Measurements from ENCODE around the gene PELI3. TPM values are rescaled to one million over a fixed set of nuclear protein-coding genes. Genes with fewer than 3 reads are reported as not detected.
"Not testable (repeated sequence)": the region's sequence is repeated elsewhere in the genome, so short reads cannot be mapped to it uniquely, and the experiment has no call there.

The PELI3 gene
- total RNA-seq, 2 donors from 2014 or later = 8.1 to 17.5 TPM

DNA sequence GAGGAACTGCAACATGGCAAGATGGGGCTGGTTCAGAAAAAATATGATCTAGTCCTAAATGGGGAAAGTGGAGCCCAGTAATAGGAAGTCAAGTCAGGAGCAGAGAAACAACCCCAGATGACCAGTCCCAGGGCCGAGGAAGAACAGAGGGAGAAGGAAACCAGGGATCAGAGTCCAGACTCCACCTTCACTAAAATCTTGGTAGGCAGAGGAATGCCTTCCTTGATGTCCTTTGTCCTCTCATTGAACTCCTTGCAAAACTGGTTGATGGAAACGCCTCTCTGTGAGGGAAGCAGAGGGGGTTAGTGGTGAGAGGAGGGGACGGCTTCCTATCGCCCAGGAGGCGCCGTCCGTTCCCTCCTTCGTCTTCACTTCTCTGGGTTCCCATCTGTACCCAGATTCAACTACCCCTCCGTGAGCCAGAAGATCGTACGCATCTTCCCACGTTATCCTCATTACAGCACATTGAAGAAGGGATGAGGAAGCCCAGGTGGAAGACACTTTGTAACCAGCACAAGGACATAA, 28.7 kb upstream of the PELI3 start:
- peak overlapping the region; percentile 92 for H3K27ac Mint-ChIP-seq
- H3K36me3 Mint-ChIP-seq (ENCODE audit: low read depth) = peaks cover 47% of the 10 kb centered on the region
- no peak for ATAC-seq (replicated peaks)
- H3K9me3 Mint-ChIP-seq = peaks cover under 1% of the 10 kb centered on the region
- no peaks in the 10 kb centered on the region for H3K27me3 Mint-ChIP-seq
- H3K4me3 Mint-ChIP-seq = peak overlapping the region; percentile 88
- no peaks in the 10 kb centered on the region for H3K4me1 Mint-ChIP-seq

DNA sequence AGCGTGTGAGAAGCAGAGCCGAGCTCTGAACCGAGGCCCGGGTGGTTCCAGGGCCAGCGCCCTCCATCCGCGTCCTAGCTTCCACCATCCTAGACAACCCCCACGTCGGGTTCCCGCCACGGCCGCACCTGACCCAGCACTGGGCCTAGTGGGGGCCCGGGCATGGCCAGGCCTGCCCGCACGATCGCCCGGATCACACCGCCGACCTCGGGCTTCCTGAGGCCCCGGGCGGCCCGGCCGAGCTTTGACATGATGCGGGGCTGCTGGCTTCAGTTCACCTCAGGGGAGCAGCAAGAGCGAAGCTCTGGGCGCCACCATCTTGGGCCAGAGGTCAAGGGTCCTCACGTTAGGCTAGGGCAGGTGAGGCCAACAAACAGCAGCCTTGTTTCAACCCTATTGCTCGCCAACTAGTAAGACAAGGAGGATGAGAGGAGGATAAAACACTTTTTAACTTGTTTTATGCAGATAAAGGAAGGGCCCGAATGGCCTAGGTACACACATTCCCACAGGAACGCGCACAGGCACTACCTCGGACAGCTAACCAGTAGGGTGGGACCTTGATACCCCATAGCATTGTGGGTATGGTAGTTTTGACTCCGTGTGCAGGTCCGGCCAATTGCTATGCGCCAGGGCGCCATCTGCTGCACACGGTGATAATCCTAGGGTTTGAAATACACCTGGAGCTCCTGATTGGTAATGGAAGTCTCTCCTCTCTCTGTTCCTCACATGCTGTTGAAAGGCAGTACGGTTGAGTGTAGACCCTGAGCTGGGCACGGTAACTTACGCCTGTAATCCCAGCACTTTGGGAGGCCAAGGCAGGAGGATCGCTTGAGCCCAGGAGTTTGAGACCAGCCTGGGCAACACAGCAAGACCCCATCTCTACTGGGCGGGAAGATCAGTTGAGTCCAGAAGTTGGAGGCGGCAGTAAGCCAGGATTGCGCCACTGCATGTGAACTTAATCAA, 27.9 kb upstream of the PELI3 start, which contains the start of gene MRPL11:
MRPL11 (minus strand) TSS at position 345 of the 963 bp plus-strand sequence; CDS start at position 251, 94 bp downstream.
- peak; percentile 98 for ATAC-seq (replicated peaks)
- Mint-ChIP-seq H3K4me1 (no peaks in the 10 kb centered on the region), H3K9me3 (peaks cover 8% of the 10 kb centered on the region), H3K27ac (peak within 1 kb of the TSS; percentile 92), H3K36me3 (ENCODE audit: low read depth) (peaks cover 43% of the 10 kb centered on the region), H3K27me3 (no peaks in the 10 kb centered on the region), H3K4me3 (peak within 1 kb of the TSS; percentile 88)

DNA sequence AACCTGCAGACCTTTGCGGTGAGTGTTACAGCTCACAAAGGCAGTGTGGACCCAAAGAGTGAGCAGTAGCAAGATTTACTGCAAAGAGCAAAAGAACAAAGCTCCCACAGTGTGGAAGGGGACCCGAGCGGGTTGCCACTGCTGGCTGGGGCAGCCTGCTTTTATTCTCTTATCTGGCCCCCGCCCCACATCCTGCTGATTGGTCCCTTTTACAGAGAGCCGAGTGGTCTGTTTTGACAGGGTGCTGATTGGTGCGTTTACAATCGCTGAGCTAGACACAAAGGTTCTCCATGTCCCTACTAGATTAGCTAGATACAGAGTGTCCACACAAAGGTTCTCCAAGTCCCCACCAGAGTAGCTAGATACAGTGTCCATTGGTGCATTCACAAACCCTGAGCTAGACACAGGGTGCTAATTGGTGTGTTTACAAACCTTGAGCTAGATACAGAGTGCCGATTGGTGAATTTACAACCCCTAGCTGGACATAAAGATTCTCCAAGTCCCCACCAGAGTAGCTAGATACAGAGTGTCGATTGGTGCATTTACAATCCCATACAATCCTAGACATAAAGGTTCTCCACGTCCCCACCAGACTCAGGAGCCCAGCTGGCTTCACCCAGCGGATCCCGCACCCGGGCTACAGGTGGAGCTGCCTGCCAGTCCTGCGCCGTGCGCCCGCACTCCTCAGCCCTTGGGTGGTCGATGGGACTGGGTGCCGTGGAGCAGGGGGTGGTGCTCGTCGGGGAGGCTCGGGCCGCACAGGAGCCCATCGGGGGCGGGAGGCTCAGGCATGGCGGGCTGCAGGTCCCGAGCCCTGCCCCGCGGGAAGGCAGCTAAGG, 26.4 kb upstream of the PELI3 start:
- H3K27ac Mint-ChIP-seq; H3K9me3 Mint-ChIP-seq; H3K4me1 Mint-ChIP-seq; H3K27me3 Mint-ChIP-seq; ATAC-seq (replicated peaks); H3K4me3 Mint-ChIP-seq: not testable (repeated sequence)
- H3K36me3 Mint-ChIP-seq (ENCODE audit: low read depth) = peaks cover 29% of the 10 kb centered on the region

DNA sequence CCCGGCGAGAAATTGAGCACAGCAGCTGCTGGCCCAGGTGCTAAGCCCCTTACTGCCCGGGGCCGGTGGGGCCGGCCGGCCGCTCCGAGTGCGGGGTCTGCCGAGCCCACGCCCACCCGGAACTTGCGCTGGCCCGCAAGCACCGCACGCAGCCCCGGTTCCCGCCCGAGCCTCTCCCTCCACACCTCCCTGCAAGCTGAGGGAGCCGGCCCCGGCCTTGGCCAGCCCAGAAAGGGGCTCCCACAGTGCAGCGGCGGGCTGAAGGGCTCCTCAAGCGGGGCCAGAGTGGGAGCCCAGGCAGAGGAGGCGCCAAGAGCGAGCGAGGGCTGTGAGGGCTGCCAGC, 25.8 kb upstream of the PELI3 start:
- H3K9me3 Mint-ChIP-seq; H3K27ac Mint-ChIP-seq; ATAC-seq (replicated peaks); H3K27me3 Mint-ChIP-seq; H3K4me3 Mint-ChIP-seq; H3K4me1 Mint-ChIP-seq: not testable (repeated sequence)
- peaks cover 23% of the 10 kb centered on the region for H3K36me3 Mint-ChIP-seq (ENCODE audit: low read depth)

DNA sequence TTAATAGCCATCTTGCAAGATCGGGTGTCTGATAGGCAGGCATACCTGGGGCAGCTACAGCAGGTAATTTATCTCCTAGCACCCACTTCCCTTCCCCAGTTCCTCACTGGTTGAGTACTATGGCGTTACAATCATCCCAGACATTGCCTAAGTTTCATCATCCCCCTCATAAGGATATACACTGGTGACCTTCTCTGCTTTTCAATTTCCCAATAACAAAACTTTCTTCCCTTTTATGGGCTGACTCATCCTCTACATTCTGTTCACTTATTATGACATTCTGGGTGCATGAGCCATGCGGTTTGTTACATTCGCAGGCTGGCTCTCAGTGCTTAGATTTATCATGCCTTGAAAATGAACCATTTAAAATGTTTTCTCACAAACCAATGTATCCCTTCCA, 23.1 kb upstream of the PELI3 start:
- peaks cover 10% of the 10 kb centered on the region for H3K9me3 Mint-ChIP-seq

DNA sequence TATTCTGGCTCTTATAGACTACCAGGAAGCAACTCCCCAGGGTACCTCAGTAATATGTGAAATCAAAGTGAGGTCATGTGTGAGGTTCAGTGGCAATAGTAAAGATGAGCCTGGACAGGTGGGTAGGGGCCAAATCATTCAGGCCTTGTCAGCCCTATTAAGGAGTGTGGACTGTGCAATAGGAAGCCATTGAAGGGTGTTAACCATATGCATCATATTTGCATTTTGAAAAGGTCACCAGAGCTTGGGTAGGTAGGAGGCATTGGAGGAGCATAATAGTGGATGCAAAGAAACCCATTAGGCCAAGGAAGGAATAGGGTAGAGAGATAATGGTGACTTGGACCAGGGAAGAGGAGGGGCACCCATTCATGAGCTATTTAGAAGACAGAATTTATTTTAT, 19.7 kb upstream of the PELI3 start:
- Mint-ChIP-seq H3K4me1 (no peaks in the 10 kb centered on the region), H3K27ac (no peak overlapping the region), H3K36me3 (ENCODE audit: low read depth) (no peaks in the 10 kb centered on the region)

More for the DNA sequence above, 23.1 kb upstream of the PELI3 start:
- Mint-ChIP-seq H3K4me1 (no peaks in the 10 kb centered on the region), H3K36me3 (ENCODE audit: low read depth) (no peaks in the 10 kb centered on the region), H3K4me3 (no peak overlapping the region), H3K27me3 (no peaks in the 10 kb centered on the region), H3K27ac (no peak overlapping the region)
- no peak for ATAC-seq (replicated peaks)

DNA sequence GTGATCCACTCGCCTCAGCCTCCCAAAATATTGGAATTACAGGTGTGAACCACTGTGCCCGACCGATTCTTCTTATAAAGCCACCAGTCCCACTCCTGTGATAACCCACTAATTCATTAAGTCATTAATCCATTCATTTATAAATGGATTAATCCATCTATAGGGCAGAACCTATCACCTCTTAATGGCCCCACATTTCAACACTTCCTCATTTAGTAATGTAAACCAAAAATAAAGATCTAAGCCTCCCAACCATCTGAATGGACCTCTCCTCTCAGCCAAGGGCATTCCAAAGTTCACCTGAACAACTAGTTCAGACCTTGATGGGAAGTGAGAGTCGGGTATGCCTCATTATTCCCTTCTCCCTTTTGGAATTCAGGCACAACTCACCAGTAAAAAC, 18.2 kb upstream of the PELI3 start:
- no peaks in the 10 kb centered on the region for H3K36me3 Mint-ChIP-seq (ENCODE audit: low read depth)
- H3K9me3 Mint-ChIP-seq = peaks cover 4% of the 10 kb centered on the region
- no peaks in the 10 kb centered on the region for H3K4me1 Mint-ChIP-seq

More for the DNA sequence above, 19.7 kb upstream of the PELI3 start:
- ATAC-seq (replicated peaks) = no peak
- H3K4me3 Mint-ChIP-seq = no peak overlapping the region
- H3K9me3 Mint-ChIP-seq = peaks cover 10% of the 10 kb centered on the region
- no peaks in the 10 kb centered on the region for H3K27me3 Mint-ChIP-seq

DNA sequence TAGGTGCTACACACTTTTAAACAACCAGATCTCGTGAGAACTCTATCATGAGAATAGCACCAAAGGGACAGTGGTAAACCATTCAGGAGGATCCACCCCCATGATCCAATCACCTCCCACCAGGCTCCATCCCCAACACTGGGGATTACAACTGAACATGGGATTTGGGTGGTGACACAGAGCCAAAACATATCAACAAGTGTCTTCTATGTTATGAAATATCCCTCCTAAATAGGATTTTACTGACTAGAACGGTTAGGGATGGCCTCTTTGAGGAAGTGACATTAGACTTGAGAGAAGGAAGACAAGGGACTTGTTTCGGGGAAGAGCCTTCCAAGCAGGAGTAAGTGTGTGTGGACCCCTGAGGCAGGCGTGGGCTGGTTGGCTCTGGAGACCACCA, 16.1 kb upstream of the PELI3 start:
- Mint-ChIP-seq H3K36me3 (ENCODE audit: low read depth) (no peaks in the 10 kb centered on the region), H3K27ac (no peak overlapping the region), H3K4me3 (no peak overlapping the region), H3K9me3 (no peaks in the 10 kb centered on the region), H3K27me3 (no peaks in the 10 kb centered on the region), H3K4me1 (peaks cover 16% of the 10 kb centered on the region)
- no peak for ATAC-seq (replicated peaks)

More for the DNA sequence above, 18.2 kb upstream of the PELI3 start:
- Mint-ChIP-seq H3K27me3 (no peaks in the 10 kb centered on the region), H3K27ac (no peak overlapping the region), H3K4me3 (no peak overlapping the region)
- no peak for ATAC-seq (replicated peaks)

DNA sequence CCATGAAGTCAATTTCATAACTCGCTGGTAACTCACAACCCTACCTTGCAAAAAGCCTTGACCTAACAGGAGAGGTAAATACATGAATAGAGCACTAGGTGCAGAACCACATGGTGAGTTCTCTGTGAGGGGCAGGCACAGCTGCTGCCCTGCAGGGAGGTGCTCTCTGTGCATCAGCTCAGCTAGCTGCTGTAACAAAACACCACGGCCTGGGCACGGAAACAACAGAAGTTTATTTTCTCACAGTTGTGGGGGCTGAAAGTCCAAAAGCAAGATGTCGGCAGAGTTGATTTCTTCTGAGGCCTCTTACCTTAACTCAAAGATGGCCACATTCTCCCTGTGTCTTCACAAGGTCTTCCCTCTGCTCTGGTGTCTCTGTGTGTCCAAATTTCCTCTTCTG, 15.0 kb upstream of the PELI3 start:
- H3K4me1 Mint-ChIP-seq = peaks cover 16% of the 10 kb centered on the region
- no peak overlapping the region for H3K4me3 Mint-ChIP-seq
- no peak overlapping the region for H3K27ac Mint-ChIP-seq
- H3K9me3 Mint-ChIP-seq = no peaks in the 10 kb centered on the region
- no peak for ATAC-seq (replicated peaks)
- H3K36me3 Mint-ChIP-seq (ENCODE audit: low read depth) = no peaks in the 10 kb centered on the region
- no peaks in the 10 kb centered on the region for H3K27me3 Mint-ChIP-seq

DNA sequence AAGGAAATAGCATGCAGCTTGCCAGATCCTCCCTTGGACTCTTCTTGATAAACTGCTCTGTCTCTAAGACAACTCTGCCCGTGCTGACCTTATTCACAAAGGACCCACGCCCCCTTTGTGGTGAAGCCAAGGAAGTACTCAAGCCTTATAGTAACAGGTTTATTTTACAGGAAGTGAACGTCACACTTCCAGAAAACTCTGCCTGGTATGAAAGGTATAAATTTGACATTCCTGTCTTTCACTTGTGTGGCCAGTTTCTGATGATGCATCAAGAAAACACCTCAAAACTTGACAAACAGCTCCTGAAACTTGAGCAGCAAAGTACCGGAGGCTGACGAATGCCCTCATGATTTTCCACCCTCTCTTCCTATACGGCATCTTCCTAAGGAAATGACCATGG, 12.5 kb upstream of the PELI3 start:
- peaks cover 22% of the 10 kb centered on the region for H3K4me1 Mint-ChIP-seq
- peak; percentile 67 for ATAC-seq (replicated peaks)
- peak overlapping the region; percentile 34 for H3K4me3 Mint-ChIP-seq
- no peaks in the 10 kb centered on the region for H3K27me3 Mint-ChIP-seq
- peak overlapping the region; percentile 64 for H3K27ac Mint-ChIP-seq
- no peaks in the 10 kb centered on the region for H3K36me3 Mint-ChIP-seq (ENCODE audit: low read depth)
- no peaks in the 10 kb centered on the region for H3K9me3 Mint-ChIP-seq

DNA sequence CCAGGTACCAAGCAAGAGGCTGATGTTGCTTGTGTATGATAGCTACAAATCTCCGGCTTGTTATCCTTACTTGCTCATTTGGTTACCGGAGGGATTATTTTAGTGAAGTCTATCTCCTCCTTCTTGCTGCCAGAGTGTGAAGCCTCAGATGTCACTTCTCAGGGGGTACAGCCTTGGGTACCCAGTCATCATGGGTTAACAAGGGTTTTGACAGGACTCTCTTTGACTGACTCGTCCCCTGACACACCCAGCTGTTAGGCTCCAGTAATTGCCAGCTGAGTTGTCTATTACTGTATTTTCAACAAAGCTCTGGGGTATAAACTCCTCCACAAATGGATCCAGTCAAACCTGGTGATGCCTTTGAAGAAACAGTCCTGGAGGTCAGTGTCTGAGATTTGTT, 11.9 kb upstream of the PELI3 start:
- peak overlapping the region; percentile 34 for H3K4me3 Mint-ChIP-seq
- H3K27ac Mint-ChIP-seq = peak overlapping the region; percentile 64
- no peaks in the 10 kb centered on the region for H3K9me3 Mint-ChIP-seq
- H3K36me3 Mint-ChIP-seq (ENCODE audit: low read depth) = no peaks in the 10 kb centered on the region
- H3K4me1 Mint-ChIP-seq = peaks cover 26% of the 10 kb centered on the region
- H3K27me3 Mint-ChIP-seq = no peaks in the 10 kb centered on the region
- ATAC-seq (replicated peaks) = peak; percentile 35

DNA sequence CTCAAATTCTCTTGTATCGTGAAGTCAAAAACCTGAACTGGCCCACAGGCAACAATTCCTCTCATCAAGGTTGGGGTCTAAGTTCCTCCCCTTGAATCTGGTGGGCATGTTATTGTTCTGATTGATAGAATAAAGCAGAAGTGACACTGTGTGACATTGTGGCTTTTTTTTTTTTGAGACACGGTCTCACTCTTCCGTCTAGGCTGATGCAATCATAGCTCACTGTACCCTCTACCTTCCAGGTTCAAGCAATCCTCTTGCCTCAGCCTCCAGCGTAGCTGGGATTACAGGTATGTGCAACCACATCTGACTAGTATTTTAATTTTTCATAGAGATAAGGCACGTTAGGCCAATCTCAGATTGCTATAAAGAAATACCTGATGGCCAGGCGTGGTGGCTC, 8.9 kb upstream of the PELI3 start:
- H3K9me3 Mint-ChIP-seq = no peaks in the 10 kb centered on the region
- H3K27ac Mint-ChIP-seq = no peak overlapping the region
- H3K4me3 Mint-ChIP-seq = no peak overlapping the region
- H3K27me3 Mint-ChIP-seq = no peaks in the 10 kb centered on the region
- H3K36me3 Mint-ChIP-seq (ENCODE audit: low read depth) = no peaks in the 10 kb centered on the region
- ATAC-seq (replicated peaks) = no peak
- H3K4me1 Mint-ChIP-seq = peaks cover 29% of the 10 kb centered on the region

DNA sequence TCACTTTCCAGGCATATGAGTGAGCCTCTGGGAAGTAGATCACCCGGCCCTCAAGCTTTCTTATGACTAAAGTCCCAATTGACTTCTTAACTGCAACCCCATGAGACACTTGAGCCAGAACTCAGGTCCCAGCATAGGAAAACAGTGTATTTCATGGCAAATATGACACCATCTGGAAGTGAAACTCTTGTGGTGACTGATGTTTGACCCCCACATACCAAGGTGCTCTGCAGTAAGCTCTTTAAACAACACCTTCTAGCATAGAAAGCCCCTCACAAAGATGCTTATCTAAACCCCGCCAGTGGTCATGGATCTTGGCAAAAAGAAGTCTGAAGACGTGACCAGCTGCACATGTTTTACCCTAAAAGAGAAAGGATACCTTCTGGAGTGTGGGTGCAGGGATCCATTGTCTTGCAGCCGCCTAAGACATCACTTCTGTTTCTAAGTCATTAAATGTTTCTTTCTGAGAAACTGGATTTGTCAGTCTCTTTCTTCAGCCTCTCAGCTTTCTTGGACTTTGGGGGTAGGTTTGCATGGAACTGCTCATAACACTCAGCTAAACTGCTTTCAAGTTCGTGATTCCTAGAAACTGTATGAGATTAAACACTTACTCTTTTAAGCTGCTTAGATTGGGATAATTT, 7.4 kb upstream of the PELI3 start:
- Mint-ChIP-seq H3K36me3 (ENCODE audit: low read depth) (no peaks in the 10 kb centered on the region), H3K27ac (peak overlapping the region; percentile 81), H3K4me3 (peak overlapping the region; percentile 35), H3K4me1 (peaks cover 29% of the 10 kb centered on the region), H3K9me3 (no peaks in the 10 kb centered on the region), H3K27me3 (no peaks in the 10 kb centered on the region)
- peak; percentile 63 for ATAC-seq (replicated peaks)

DNA sequence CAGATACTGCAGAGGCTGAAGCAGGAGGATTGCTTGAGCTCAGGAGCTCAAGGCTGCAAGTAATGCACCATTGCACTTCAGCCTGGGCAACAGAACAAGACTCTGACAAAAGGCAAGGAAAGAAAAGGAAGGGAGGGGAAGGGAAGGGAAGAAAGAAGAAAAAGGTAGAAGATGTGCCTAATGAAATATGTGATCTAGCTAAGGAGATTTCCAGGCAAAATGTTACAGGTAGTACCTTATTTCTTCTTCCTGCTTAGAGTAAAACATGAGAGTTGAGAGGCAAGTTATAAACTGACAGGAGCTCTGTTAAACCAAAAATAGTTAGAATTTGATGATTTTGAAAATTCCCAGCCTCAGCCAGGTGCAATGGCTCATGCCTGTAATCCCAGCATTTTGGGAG, 4.7 kb upstream of the PELI3 start:
- H3K9me3 Mint-ChIP-seq = no peaks in the 10 kb centered on the region
- H3K4me1 Mint-ChIP-seq = peaks cover 20% of the 10 kb centered on the region
- no peaks in the 10 kb centered on the region for H3K36me3 Mint-ChIP-seq (ENCODE audit: low read depth)
- no peaks in the 10 kb centered on the region for H3K27me3 Mint-ChIP-seq
- ATAC-seq (replicated peaks) = no peak
- peak overlapping the region; percentile 10 for H3K4me3 Mint-ChIP-seq
- H3K27ac Mint-ChIP-seq = no peak overlapping the region
